Ovary (tissue), 9 donors: ENCODE measurements around the gene TFF2. TPM values are rescaled to one million over a fixed set of nuclear protein-coding genes. Genes with fewer than 3 reads are reported as not detected.

ENCODE experiments used
- DNase-seq, 5 donors: peaks; one replicate each; pipeline ENCODE4 v3.0.0-alpha.2; 2019 to 2020
- H3K27ac ChIP-seq, 2 donors: fragments of 200-600 bp; one replicate each; pipeline versions ENCODE4 v1.5.1 to v1.8.0; 2019 to 2022
- H3K27me3 ChIP-seq: fragments of 200-600 bp; one replicate; pipeline ENCODE4 v1.8.0; 2022
- H3K36me3 ChIP-seq: fragments of 200-600 bp; sonication (generic); one replicate; pipeline ENCODE4 v1.5.1; 2019
- H3K4me1 ChIP-seq: one replicate; pipeline ENCODE4 v1.8.1; 2013; ENCODE audit warnings: mild to moderate bottlenecking, moderate library complexity; ENCODE audit not compliant: insufficient read depth
- H3K4me3 ChIP-seq: fragments of 200-600 bp; sonication (generic); one replicate; pipeline ENCODE4 v1.5.1; 2017
- H3K9me3 ChIP-seq, 2 donors: fragments of 200-600 bp in 1 of 2; sonication (generic) in 1 of 2; one replicate each; pipeline versions ENCODE4 v1.5.1 to v1.8.1; 2013 to 2019; ENCODE audit warnings: mild to moderate bottlenecking in 1 of 2, moderate library complexity in 1 of 2
- CTCF ChIP-seq, 3 donors: fragments of 450-650 bp in 2 of 3; fragments of 200-600 bp in 1 of 3; IDR thresholded peaks; one replicate each; pipeline versions ENCODE4 v1.5.1 to v1.8.0; 2016 to 2022; ENCODE audit warnings: antibody characterized with exemption in 3 of 3, mild to moderate bottlenecking in 1 of 3
- EP300 ChIP-seq: sonication (generic); formaldehyde crosslinking; IDR thresholded peaks from one replicate; pipeline ENCODE4 v1.6.1; 2017; ENCODE audit warnings: antibody characterized with exemption
- POLR2A ChIP-seq: fragments of 450-650 bp; IDR thresholded peaks from one replicate; pipeline ENCODE4 v1.6.1; 2017; ENCODE audit warnings: antibody characterized with exemption, mild to moderate bottlenecking, moderate library complexity
- WGBS, 3 donors: extraction: QIAGEN DNeasy Blood & Tissue Kit in 1 of 3; methylation state at CpG; one replicate each; pipeline versions ENCODE4 v1.1.5 to v1.1.7; 2013 to 2017; 5-methylcytosine and 5-hydroxymethylcytosine counted together
- intact Hi-C, 4 donors: fragments of 100-400 bp; cut with DNase I; formaldehyde crosslinking; loops; one replicate each; pipeline versions ENCODE4 v1.11.0 to v1.15.1; 2022 to 2023
- polyA plus RNA-seq, 2 donors: library from polyadenylated mRNA; stranded (reverse); fragments of 200-250 nt in 1 of 2; fragments of 350-450 nt in 1 of 2; fragmentation: Illumina TruSeq in 1 of 2; extraction: RNeasy Lipid Tissue Mini Kit (QIAGEN cat#74804) in 1 of 2; gene quantifications; one replicate each; pipeline ENCODE4 v1.2.3, GENCODE V29; 2013 to 2014
- total RNA-seq, 7 donors: library from RNA; depleted of rRNA in 2 of 7; stranded (reverse); fragments of >200 nt in 2 of 7; fragmentation: NEBNext Ultra II Directional in 3 of 7; extraction: Animal tissue kit (Norgen Biotek cat#: 25700) in 3 of 7; gene quantifications; one replicate each; pipeline versions ENCODE4 v1.1.0 to v1.2.4, GENCODE V29; 2016 to 2023
- donor health status: DM: no; HTN: no; CAD: no; lungs with moderate emphysema.
- donor health status: DM: no; HTN: no; CAD: no.
- donor health status: Bipolar disorder and iron deficiency.
- donor health status: DM: yes; HTN: yes; CAD: no.
- donor health status: DM: no; HTN: no; CAD: no.
- donor health status: DM: yes; HTN: yes; CAD: no.

TFF2 gene
- total and polyA plus RNA-seq, 9 donors, result 0.31 to 3.7 TPM; not detected in 7

GRCh38 chr21:42392731-42393442, 42.1 kb upstream of the TFF2 start:
- DNase-seq, result no peak
- no peaks in the 10 kb centered on the region for H3K36me3 ChIP-seq
- 85 to 88% (median 87%) methylated on average over 17 of the region's 17 CpGs for WGBS, 3 donors
- H3K27ac ChIP-seq, result no peak overlapping the region
- no peaks in the 10 kb centered on the region for H3K9me3 ChIP-seq
- no peak for TF ChIP-seq CTCF (IDR thresholded peaks at IDR 0.05)
- no peak for TF ChIP-seq POLR2A
- TF ChIP-seq EP300, result no peak
- H3K27me3 ChIP-seq, result no peaks in the 10 kb centered on the region
- intact Hi-C loops, result no loop called here
- H3K4me3 ChIP-seq, result no peak overlapping the region
- no peaks in the 10 kb centered on the region for H3K4me1 ChIP-seq

GRCh38 chr21:42391297-42391696, 40.5 kb upstream of the TFF2 start:
- Histone ChIP-seq H3K27ac (no peak overlapping the region), H3K4me1 (no peaks in the 10 kb centered on the region), H3K9me3 (no peaks in the 10 kb centered on the region), H3K27me3 (no peaks in the 10 kb centered on the region), H3K4me3 (no peak overlapping the region), H3K36me3 (no peaks in the 10 kb centered on the region)
- TF ChIP-seq POLR2A, result no peak
- TF ChIP-seq CTCF (IDR thresholded peaks at IDR 0.05), result no peak
- TF ChIP-seq EP300, result no peak
- DNase-seq, result no peak
- intact Hi-C loops, result no loop called here
- WGBS, 3 donors, result 68 to 77% (median 71%) methylated on average over 5 of the region's 5 CpGs

- H3K27me3 ChIP-seq, result no peaks in the 10 kb centered on the region
Measured at GRCh38 chr21:42390696-42391095, 39.9 kb upstream of the TFF2 start.

GRCh38 chr21:42390193-42390592, 39.4 kb upstream of the TFF2 start:
- Histone ChIP-seq H3K27me3 (no peaks in the 10 kb centered on the region), H3K27ac (no peak overlapping the region), H3K4me1 (no peaks in the 10 kb centered on the region), H3K4me3 (no peak overlapping the region), H3K9me3 (no peaks in the 10 kb centered on the region), H3K36me3 (no peaks in the 10 kb centered on the region)
- TF ChIP-seq POLR2A (no peak), CTCF (IDR thresholded peaks at IDR 0.05) (no peak), EP300 (no peak)
- DNase-seq, result no peak
- intact Hi-C loops, result no loop called here
- WGBS, 3 donors, result 63 to 75% (median 73%) methylated on average over 5 of the region's 5 CpGs

More at GRCh38 chr21:42390696-42391095, 39.9 kb upstream of the TFF2 start:
- Histone ChIP-seq H3K4me1 (no peaks in the 10 kb centered on the region), H3K4me3 (no peak overlapping the region), H3K36me3 (no peaks in the 10 kb centered on the region), H3K27ac (no peak overlapping the region), H3K9me3 (no peaks in the 10 kb centered on the region)
- intact Hi-C loops, result no loop called here
- TF ChIP-seq POLR2A (no peak), EP300 (no peak), CTCF (IDR thresholded peaks at IDR 0.05) (no peak)
- 57 to 63% (median 60%) methylated on average over 2 of the region's 2 CpGs for WGBS, 3 donors
- DNase-seq, result no peak
